Prostate gland (tissue), 2 donors: ENCODE measurements around the gene BCAS3.

Experiments used
- POLR2A ChIP-seq: fragments of 450-650 bp; IDR thresholded peaks from one replicate; pipeline ENCODE4 v1.6.1; 2016; ENCODE audit warnings: antibody characterized with exemption, mild to moderate bottlenecking
- POLR2AphosphoS5 ChIP-seq: sonication (generic); formaldehyde crosslinking; IDR thresholded peaks from one replicate; pipeline ENCODE4 v1.6.1; 2017; ENCODE audit warnings: antibody characterized with exemption
- TF ChIP-seq, protein P1 (sequence below), 4 experiments: fragments of 200-600 bp in 2 of 4; fragments of 450-650 bp in 2 of 4; sonication (generic) in 2 of 4; IDR thresholded peaks; 1 replicate in 3 of 4; 2 replicates in 1 of 4; pipeline ENCODE4 v1.5.1; 2016 to 2019; ENCODE audit warnings: antibody characterized with exemption in 4 of 4, mild to moderate bottlenecking in 2 of 4, moderate library complexity in 2 of 4

DNA sequence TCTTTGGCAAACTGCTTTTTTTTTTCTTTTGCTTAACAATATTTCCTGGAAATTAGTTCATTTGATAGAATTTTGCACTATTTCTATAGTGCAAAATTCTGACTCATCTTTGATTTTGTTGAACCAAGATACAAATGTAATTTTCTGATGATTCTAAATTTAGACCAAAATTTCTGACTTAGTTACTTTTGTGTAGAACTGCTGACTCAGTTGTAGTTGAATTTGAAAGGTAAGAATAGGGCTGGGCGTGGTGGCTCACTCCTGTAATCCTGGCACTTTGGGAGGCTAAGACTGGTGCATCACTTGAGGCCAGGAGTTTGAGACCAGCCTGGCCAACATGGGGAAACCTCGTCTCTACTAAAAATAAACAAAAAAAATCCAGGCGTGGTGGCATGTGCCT lies 223.0 kb downstream of the BCAS3 start:
- TF ChIP-seq POLR2A, result no peak
- no peak for TF ChIP-seq POLR2AphosphoS5
- TF ChIP-seq, protein P1, sequence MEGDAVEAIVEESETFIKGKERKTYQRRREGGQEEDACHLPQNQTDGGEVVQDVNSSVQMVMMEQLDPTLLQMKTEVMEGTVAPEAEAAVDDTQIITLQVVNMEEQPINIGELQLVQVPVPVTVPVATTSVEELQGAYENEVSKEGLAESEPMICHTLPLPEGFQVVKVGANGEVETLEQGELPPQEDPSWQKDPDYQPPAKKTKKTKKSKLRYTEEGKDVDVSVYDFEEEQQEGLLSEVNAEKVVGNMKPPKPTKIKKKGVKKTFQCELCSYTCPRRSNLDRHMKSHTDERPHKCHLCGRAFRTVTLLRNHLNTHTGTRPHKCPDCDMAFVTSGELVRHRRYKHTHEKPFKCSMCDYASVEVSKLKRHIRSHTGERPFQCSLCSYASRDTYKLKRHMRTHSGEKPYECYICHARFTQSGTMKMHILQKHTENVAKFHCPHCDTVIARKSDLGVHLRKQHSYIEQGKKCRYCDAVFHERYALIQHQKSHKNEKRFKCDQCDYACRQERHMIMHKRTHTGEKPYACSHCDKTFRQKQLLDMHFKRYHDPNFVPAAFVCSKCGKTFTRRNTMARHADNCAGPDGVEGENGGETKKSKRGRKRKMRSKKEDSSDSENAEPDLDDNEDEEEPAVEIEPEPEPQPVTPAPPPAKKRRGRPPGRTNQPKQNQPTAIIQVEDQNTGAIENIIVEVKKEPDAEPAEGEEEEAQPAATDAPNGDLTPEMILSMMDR (IDR thresholded peaks at IDR 0.05), result no peak
